Caco-2 (cell line): Measurements from ENCODE around the gene TTC28. TPM values are rescaled to one million over a fixed set of nuclear protein-coding genes. Genes with fewer than 3 reads are reported as not detected.

Experiments used
- BruUV-seq: library from RNA; stranded (reverse); fragments of 400-500 nt; replicated peaks from 2 replicates; lab custom pipeline; 2021; lab: Mats Ljungman, UMichigan
- CTCF ChIA-PET: fragments of 300-600 bp; sonication (Branson Sonifier 250); formaldehyde crosslinking; loops from one replicate; lab custom pipeline; 2022; ENCODE audit warnings: antibody characterized with exemption; lab: Charles Lee
- POLR2A ChIA-PET: fragments of 300-600 bp; sonication (Branson Sonifier 250); formaldehyde crosslinking; loops from one replicate; lab custom pipeline; 2022; ENCODE audit warnings: antibody characterized with exemption; lab: Charles Lee
- DNase-seq, 2 experiments: peaks; one replicate each; pipeline versions ENCODE4 v3.0.0 to v3.0.0-alpha.2; 2020 to 2022
- H3K27me3 ChIP-seq: replicated peaks from 2 replicates; pipeline ENCODE4 v1.6.0; 2011; ENCODE audit warnings: low read length; ENCODE audit not compliant: control insufficient read depth, insufficient read depth
- H3K36me3 ChIP-seq: 2 replicates; pipeline ENCODE4 v1.5.1; 2011; ENCODE audit warnings: low read length; ENCODE audit not compliant: control insufficient read depth, insufficient read depth
- H3K4me1 ChIP-seq: fragments of 250-450 bp; sonication (Bioruptor Pico); 2 replicates; pipeline ENCODE4 v1.5.1; 2020; ENCODE audit warnings: mild to moderate bottlenecking
- H3K4me3 ChIP-seq: 2 replicates; pipeline ENCODE4 v1.5.1; 2011; ENCODE audit warnings: low read depth, mild to moderate bottlenecking, control low read depth, low read length
- H3K9me3 ChIP-seq: fragments of 250-450 bp; sonication (Bioruptor Pico); 2 replicates; pipeline ENCODE4 v1.5.1; 2020; ENCODE audit warnings: mild to moderate bottlenecking, moderate library complexity
- H3K27ac Mint-ChIP-seq: one replicate; pipeline ENCODE4 v1.8.0; 2022; ENCODE audit warnings: mixed read lengths; ENCODE audit not compliant: unreplicated experiment
- H3K27me3 Mint-ChIP-seq: one replicate; pipeline ENCODE4 v1.8.0; 2022; ENCODE audit warnings: mixed read lengths; ENCODE audit not compliant: insufficient read depth, unreplicated experiment
- H3K36me3 Mint-ChIP-seq: one replicate; pipeline ENCODE4 v1.8.0; 2022; ENCODE audit warnings: mild to moderate bottlenecking, mixed read lengths; ENCODE audit not compliant: insufficient read depth, unreplicated experiment
- H3K4me1 Mint-ChIP-seq: one replicate; pipeline ENCODE4 v1.8.0; 2022; ENCODE audit warnings: low read depth, mixed read lengths; ENCODE audit not compliant: unreplicated experiment
- H3K4me3 Mint-ChIP-seq: one replicate; pipeline ENCODE4 v1.8.0; 2022; ENCODE audit warnings: mild to moderate bottlenecking, moderate library complexity, mixed read lengths; ENCODE audit not compliant: unreplicated experiment
- H3K9me3 Mint-ChIP-seq: one replicate; pipeline ENCODE4 v1.8.0; 2022; ENCODE audit warnings: mixed read lengths; ENCODE audit not compliant: unreplicated experiment
- CTCF ChIP-seq, 2 experiments: fragments of 200-600 bp in 1 of 2; IDR thresholded peaks; 1 replicate in 1 of 2; 2 replicates in 1 of 2; pipeline versions ENCODE4 v1.5.1 to v1.8.0; 2011 to 2022; ENCODE audit warnings: antibody characterized with exemption in 1 of 2, control low read depth in 1 of 2, inconsistent platforms in 1 of 2, low read depth in 1 of 2, low read length in 1 of 2, mild to moderate bottlenecking in 1 of 2, moderate library complexity in 1 of 2; ENCODE audit not compliant: insufficient read depth in 1 of 2, severe bottlenecking in 1 of 2, unreplicated experiment in 1 of 2
- intact Hi-C: fragments of 100-400 bp; cut with micrococcal nuclease; formaldehyde crosslinking; loops from one replicate; pipeline ENCODE4 v1.10.0; 2022; ENCODE audit not compliant: unreplicated experiment
- total RNA-seq: library from RNA; stranded (reverse); gene quantifications from 2 replicates; pipeline ENCODE4 v1.2.3, GENCODE V29; 2022

The TTC28 gene
- total RNA-seq, 1 experiment from 2014 or later: 12.0 TPM

DNA sequence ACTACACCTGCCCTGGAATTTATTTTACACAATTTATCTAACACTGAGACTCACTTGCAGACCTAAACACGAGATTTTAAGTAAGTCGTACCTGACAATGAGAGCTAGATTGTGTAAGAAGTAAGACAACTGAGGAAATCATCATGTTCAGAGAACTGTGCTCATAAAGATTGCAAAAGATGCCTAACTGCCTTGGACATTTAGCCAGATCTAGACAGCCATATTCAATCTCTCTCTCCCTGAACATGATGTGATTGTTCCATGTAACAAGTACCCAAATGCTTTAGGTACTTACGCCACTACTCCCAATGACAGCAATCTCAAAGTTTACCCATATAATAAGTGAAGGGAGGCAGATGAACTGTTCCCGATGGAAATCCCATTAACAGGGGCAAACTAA, 550.8 kb downstream of the TTC28 start:
- H3K27ac Mint-ChIP-seq: no peak overlapping the region
- no peak for DNase-seq
- H3K9me3 ChIP-seq: no peaks in the 10 kb centered on the region
- no peak overlapping the region for H3K4me3 Mint-ChIP-seq
- H3K9me3 Mint-ChIP-seq: no peaks in the 10 kb centered on the region
- H3K4me3 ChIP-seq: no peak overlapping the region
- H3K27me3 ChIP-seq: no peaks in the 10 kb centered on the region
- no peaks in the 10 kb centered on the region for H3K4me1 ChIP-seq
- intact Hi-C loops: no loop called here
- POLR2A ChIA-PET: no interaction called here
- no peaks in the 10 kb centered on the region for H3K27me3 Mint-ChIP-seq
- no peaks in the 10 kb centered on the region for H3K4me1 Mint-ChIP-seq
- BruUV-seq: no TSS peak
- no peaks in the 10 kb centered on the region for H3K36me3 ChIP-seq
- TF ChIP-seq CTCF (IDR thresholded peaks at IDR 0.05; ENCODE audit: insufficient read depth in 1 of 2, low read depth in 1 of 2, low read length in 1 of 2, severe bottlenecking in 1 of 2, unreplicated experiment in 1 of 2): no peak
- CTCF ChIA-PET: no interaction called here
- no peaks in the 10 kb centered on the region for H3K36me3 Mint-ChIP-seq

- intact Hi-C loops: no loop called here
- Mint-ChIP-seq H3K27me3 (no peaks in the 10 kb centered on the region), H3K36me3 (no peaks in the 10 kb centered on the region), H3K27ac (no peak overlapping the region), H3K4me1 (no peaks in the 10 kb centered on the region), H3K4me3 (no peak overlapping the region), H3K9me3 (no peaks in the 10 kb centered on the region)
- ChIA-PET CTCF (interaction anchor here (2.0 kb wide), 1 partner anchor 13 kb away, joined by 6 read pairs; no protein-coding TSS in a partner anchor), POLR2A (no interaction called here)
- Histone ChIP-seq H3K36me3 (no peaks in the 10 kb centered on the region), H3K9me3 (no peaks in the 10 kb centered on the region), H3K4me1 (no peaks in the 10 kb centered on the region), H3K27me3 (no peaks in the 10 kb centered on the region), H3K4me3 (no peak overlapping the region)
- DNase-seq: no peak
- no peak for TF ChIP-seq CTCF (IDR thresholded peaks at IDR 0.05; ENCODE audit: insufficient read depth in 1 of 2, low read depth in 1 of 2, low read length in 1 of 2, severe bottlenecking in 1 of 2, unreplicated experiment in 1 of 2)
- no TSS peak for BruUV-seq
Measured at GRCh38 chr22:28125799-28126198, 553.8 kb downstream of the TTC28 start.

- CTCF ChIA-PET: interaction anchor here (2.0 kb wide), 1 partner anchor 12 kb away, joined by 6 read pairs; no protein-coding TSS in a partner anchor
- Histone ChIP-seq H3K36me3 (no peaks in the 10 kb centered on the region), H3K9me3 (no peaks in the 10 kb centered on the region), H3K27me3 (no peaks in the 10 kb centered on the region), H3K4me3 (no peak overlapping the region), H3K4me1 (no peaks in the 10 kb centered on the region)
- Mint-ChIP-seq H3K27ac (no peak overlapping the region), H3K4me3 (no peak overlapping the region), H3K27me3 (no peaks in the 10 kb centered on the region), H3K9me3 (no peaks in the 10 kb centered on the region), H3K36me3 (no peaks in the 10 kb centered on the region), H3K4me1 (no peaks in the 10 kb centered on the region)
- POLR2A ChIA-PET: no interaction called here
- no peak for TF ChIP-seq CTCF (IDR thresholded peaks at IDR 0.05; ENCODE audit: insufficient read depth in 1 of 2, low read depth in 1 of 2, low read length in 1 of 2, severe bottlenecking in 1 of 2, unreplicated experiment in 1 of 2)
- intact Hi-C loops: no loop called here
- no TSS peak for BruUV-seq
- DNase-seq: no peak
Measured at GRCh38 chr22:28123989-28124766, 555.5 kb downstream of the TTC28 start.
